ENCODE data around the gene SLC25A26.

The SLC25A26 gene

GRCh38 chr3:66336333-66336766 lies 115.5 kb downstream of the SLC25A26 start:
- DNase-seq: no peak

DNA sequence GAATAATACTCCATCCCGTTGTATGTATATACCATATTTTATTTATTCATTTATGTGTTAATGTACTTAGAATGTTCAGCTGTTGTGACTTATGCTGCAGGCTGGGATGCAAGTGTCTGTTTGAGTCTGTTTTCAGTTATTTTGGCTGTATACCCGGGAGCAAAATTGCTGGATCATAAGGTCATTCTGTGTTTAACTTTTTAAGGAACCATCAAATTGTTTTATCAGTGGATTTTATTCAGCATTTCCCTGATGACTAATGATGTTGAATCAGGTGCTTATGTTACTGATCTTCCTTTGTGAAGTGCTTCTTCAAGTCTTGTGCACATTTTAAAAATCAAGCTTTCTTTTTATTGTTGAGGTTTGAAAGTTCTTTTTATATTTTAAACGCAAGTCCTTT lies 118.1 kb downstream of the SLC25A26 start:
- DNase-seq: no peak

GRCh38 chr3:66342717-66343356 lies 122.0 kb downstream of the SLC25A26 start:
- DNase-seq: no peak

DNA sequence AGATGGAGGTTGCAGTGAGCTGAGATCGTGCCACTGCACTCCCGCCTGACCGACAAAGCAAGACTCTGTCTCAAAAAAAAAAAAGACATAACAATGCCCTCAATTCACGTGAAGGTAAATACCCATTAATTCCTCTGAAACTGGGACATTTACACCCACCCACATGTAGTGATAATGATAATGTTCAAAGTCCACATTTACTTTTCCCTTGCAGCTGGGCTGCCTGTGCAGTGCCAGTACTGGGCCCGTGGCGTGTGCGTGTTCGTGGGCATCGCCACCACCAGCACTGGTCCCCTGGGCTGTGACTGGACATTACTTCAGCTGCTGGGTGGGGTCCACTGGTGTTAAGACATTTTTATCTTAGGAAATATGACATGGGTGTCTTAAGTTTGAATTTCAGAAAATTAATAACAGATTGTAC lies 123.6 kb downstream of the SLC25A26 start:
- no peak for DNase-seq

- DNase-seq: no peak
These were observed 124.2 kb downstream of the SLC25A26 start for GRCh38 chr3:66344848-66345578.

- DNase-seq: no peak
These were observed 127.9 kb downstream of the SLC25A26 start for GRCh38 chr3:66348704-66349103.

GRCh38 chr3:66350601-66351000 lies 129.8 kb downstream of the SLC25A26 start:
- no peak for DNase-seq

GRCh38 chr3:66353039-66353438 lies 132.2 kb downstream of the SLC25A26 start:
- DNase-seq: no peak

- no peak for DNase-seq
These were observed 132.7 kb downstream of the SLC25A26 start for GRCh38 chr3:66353530-66353929.

DNA sequence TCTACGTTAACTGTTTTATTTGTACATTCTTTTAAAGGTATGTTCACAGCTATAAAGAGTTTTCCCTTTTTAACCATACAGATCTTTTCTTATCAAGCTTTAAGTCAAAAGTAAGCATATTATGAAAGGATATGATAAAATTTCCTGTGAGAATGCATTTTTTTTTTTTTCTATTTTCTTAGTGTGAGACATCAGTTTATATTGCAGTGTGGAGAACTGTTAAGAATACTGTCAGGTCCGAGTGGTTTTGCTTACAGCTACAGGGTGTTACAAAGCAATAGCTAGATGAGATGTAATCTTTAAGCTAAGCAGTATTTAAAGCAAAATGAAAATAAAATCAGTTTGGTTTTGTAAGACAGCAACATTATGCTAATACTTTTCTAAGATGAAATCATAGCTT lies 133.2 kb downstream of the SLC25A26 start:
- no peak for DNase-seq

DNA sequence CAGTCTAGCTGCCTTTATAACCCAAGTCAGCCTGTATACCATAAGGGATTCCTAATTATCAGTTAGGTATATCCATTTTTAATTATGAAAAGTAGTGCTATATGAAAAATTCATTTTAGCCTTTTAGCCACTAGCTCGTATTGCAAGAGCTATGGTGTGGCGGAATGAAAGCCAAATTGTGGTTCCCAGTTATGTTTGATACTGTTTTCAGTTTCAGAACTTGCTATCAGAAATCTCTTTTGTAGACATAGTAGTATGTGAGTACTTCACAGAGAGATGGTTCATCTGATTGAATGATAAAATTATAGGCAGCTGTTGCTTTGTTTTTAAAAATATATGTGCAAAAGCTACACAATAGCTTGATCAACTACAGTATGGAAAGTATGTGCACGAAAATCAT lies 134.6 kb downstream of the SLC25A26 start:
- no peak for DNase-seq

- no peak for DNase-seq
These were observed 135.2 kb downstream of the SLC25A26 start for GRCh38 chr3:66355997-66356396.

GRCh38 chr3:66361356-66361755 lies 140.6 kb downstream of the SLC25A26 start:
- DNase-seq: no peak

- DNase-seq: no peak
These were observed 141.7 kb downstream of the SLC25A26 start for GRCh38 chr3:66362541-66362941.

DNA sequence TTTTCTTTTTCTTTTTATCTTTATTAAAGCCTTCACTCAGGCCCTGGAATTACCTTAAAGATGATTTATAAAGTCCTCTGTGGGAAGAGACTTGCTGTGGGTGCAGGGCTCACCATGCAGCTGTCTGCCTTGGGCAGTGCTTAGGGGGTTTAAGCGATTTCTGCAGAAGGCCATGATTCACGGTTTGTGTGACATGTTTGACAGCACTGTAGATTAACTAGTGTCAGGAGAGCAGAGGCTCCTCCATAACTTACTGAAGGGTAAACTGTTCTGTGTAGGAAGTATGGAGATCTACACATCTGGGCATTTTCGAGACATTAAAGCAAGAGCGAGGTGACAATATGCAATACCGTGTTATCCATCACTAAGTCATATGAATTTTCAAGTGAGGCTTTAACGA lies 142.3 kb downstream of the SLC25A26 start:
- DNase-seq: no peak

GRCh38 chr3:66365080-66365479 lies 144.3 kb downstream of the SLC25A26 start:
- no peak for DNase-seq

GRCh38 chr3:66366747-66367146 lies 145.9 kb downstream of the SLC25A26 start:
- peak; percentile 25 for DNase-seq

DNA sequence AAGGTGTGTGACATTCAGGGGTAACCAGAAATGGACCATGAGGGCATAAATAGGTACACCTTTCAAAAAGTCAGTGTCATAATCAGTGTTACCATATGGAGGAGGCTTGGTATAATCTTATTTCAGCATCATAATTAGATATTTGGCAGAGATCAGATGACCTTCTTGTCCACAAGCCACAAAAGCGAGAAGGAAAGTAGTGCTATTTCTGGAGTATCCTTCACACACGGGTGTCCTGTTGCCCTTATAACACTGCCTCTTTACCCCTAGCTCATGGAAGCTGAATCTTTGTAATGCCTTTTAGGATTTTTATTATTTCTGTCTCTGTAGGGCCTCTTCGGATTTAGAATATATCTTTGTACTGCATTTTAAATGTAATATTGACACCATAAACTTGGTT lies 147.2 kb downstream of the SLC25A26 start:
- DNase-seq: no peak

GRCh38 chr3:66370179-66370578 lies 149.4 kb downstream of the SLC25A26 start:
- no peak for DNase-seq

DNA sequence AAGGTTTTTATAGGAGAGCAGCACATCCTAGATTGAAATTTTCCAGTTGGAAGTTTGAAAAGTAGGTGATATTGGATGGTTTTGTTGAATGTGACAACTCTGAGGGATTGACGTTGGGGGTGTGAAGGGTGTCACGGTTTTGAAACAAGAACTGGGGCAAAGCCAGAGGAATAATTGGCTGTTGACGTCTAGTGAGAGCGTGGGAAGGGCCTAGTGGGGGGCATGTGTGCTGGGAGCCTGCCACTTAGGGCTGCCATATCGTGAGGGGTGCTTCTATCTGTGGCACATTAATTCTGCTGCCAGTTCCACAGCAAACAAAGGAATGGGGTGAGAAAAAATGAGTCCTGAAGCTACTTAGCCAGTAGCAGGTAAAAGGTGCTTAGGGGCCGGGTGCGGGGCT lies 150.6 kb downstream of the SLC25A26 start:
- DNase-seq: no peak

GRCh38 chr3:66372681-66373350 lies 152.0 kb downstream of the SLC25A26 start:
- DNase-seq: peak; percentile 68

DNA sequence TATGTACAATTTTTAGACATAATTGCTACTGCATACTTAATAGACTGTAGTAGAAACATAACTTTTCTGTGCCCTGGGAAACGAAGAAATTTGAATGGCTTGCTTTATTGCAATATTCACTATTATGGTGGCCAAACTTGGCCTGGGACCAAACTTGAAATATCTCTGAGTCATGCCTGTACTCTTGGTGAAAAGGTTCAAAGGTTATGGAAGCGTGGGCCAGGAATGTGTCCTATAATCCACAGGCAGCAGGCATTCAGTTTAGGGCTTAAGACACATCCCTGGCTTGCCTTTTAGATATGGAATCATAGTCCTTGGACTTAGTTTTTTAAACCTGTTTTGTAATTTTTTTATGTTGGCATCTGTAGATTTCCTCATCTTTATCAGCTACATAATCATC lies 155.8 kb downstream of the SLC25A26 start:
- DNase-seq: no peak

- DNase-seq: no peak
These were observed 157.0 kb downstream of the SLC25A26 start for GRCh38 chr3:66377800-66378199.

DNA sequence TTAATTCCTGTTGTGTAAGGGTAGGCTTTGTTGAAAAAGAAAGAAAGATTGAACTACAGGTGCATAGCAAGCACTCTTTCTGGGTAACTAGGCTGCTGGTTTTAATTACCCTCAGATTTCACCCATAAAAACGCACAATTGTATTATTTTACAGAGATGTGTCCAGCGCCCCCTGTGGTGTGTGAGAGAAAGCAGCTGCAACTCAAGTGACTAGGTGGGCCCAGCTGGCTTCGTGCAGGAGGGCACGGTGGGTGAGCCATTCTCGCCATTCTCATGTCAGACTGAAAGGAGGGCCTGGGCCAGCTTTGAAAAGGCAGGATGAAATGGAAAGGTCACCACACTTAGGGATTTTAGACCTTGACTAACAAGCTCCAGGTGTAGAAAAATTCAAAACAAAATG lies 157.5 kb downstream of the SLC25A26 start:
- DNase-seq: no peak

All from NCI-H526 treated with DMSO at 0.1 percent for 48 hours (cell line).